GM04503 (cell line): ENCODE data around the gene SH3BP2.

ENCODE experiments used
- DNase-seq: peaks from one replicate; pipeline ENCODE4 v3.0.0-alpha.2; 2012; ENCODE audit warnings: low read depth

SH3BP2 gene

GRCh38 chr4:2856266-2856665 lies 63.4 kb downstream of the SH3BP2 start:
- no peak for DNase-seq

- no peak for DNase-seq
Observed at GRCh38 chr4:2857349-2857927, 64.6 kb downstream of the SH3BP2 start.

GRCh38 chr4:2858451-2859217 lies 65.7 kb downstream of the SH3BP2 start:
- DNase-seq = no peak

- DNase-seq = no peak
Observed at GRCh38 chr4:2859514-2859913, 66.6 kb downstream of the SH3BP2 start.

GRCh38 chr4:2860391-2861348 lies 67.8 kb downstream of the SH3BP2 start:
- no peak for DNase-seq

GRCh38 chr4:2861631-2862436 lies 68.9 kb downstream of the SH3BP2 start:
- DNase-seq = no peak

GRCh38 chr4:2862528-2862927 lies 69.6 kb downstream of the SH3BP2 start:
- peak; percentile 78 for DNase-seq

GRCh38 chr4:2863649-2864048 lies 70.8 kb downstream of the SH3BP2 start:
- DNase-seq = no peak

- no peak for DNase-seq
Observed at GRCh38 chr4:2865196-2865780, 72.4 kb downstream of the SH3BP2 start.

GRCh38 chr4:2866160-2866861 lies 73.4 kb downstream of the SH3BP2 start:
- no peak for DNase-seq

- no peak for DNase-seq
Observed at GRCh38 chr4:2866891-2867290, 74.0 kb downstream of the SH3BP2 start.

- DNase-seq = no peak
Observed at GRCh38 chr4:2867758-2868491, 75.0 kb downstream of the SH3BP2 start.

GRCh38 chr4:2868877-2869487 lies 76.1 kb downstream of the SH3BP2 start:
- DNase-seq = no peak

GRCh38 chr4:2869659-2870058 lies 76.8 kb downstream of the SH3BP2 start:
- no peak for DNase-seq

- DNase-seq = no peak
Observed at GRCh38 chr4:2870082-2870481, 77.2 kb downstream of the SH3BP2 start.

GRCh38 chr4:2871466-2871865 lies 78.6 kb downstream of the SH3BP2 start:
- DNase-seq = no peak

- no peak for DNase-seq
Observed at GRCh38 chr4:2871911-2872310, 79.0 kb downstream of the SH3BP2 start.

GRCh38 chr4:2873329-2873728 lies 80.4 kb downstream of the SH3BP2 start:
- DNase-seq = no peak

- DNase-seq = no peak
Observed at GRCh38 chr4:2874861-2875260, 82.0 kb downstream of the SH3BP2 start.

- DNase-seq = no peak
Observed at GRCh38 chr4:2875556-2875955, 82.7 kb downstream of the SH3BP2 start.
